NB4 (cell line): ENCODE measurements around the gene TM9SF3.
A peak's percentile ranks its signal among the peaks of the same experiment; 100 is the strongest.

Source experiments
- DNase-seq: peaks from one replicate; pipeline ENCODE4 v3.0.0; 2010; ENCODE audit warnings: low read depth
- H3K4me3 ChIP-seq: one replicate; pipeline ENCODE4 v1.5.1; 2011; ENCODE audit warnings: mild to moderate bottlenecking, low read depth, low read length, moderate library complexity
- CTCF ChIP-seq: IDR thresholded peaks from one replicate; pipeline ENCODE4 v1.5.1; 2012; ENCODE audit warnings: low read depth, low read length
- MAX ChIP-seq: IDR thresholded peaks from 2 replicates; pipeline ENCODE4 v1.6.1; 2011; ENCODE audit warnings: low read depth, low read length
- MYC ChIP-seq: IDR thresholded peaks from 2 replicates; pipeline ENCODE4 v1.6.1; 2011; ENCODE audit warnings: low read depth, low read length
- POLR2A ChIP-seq: IDR thresholded peaks from 2 replicates; pipeline ENCODE4 v1.6.1; 2011; ENCODE audit warnings: mild to moderate bottlenecking; ENCODE audit not compliant: insufficient read length; ENCODE audit errors: extremely low read depth

The TM9SF3 gene

GRCh38 chr10:96516337-96516736 lies 70.5 kb downstream of the TM9SF3 start:
- no peak overlapping the region for H3K4me3 ChIP-seq
- DNase-seq, result no peak
- TF ChIP-seq POLR2A, result peak; percentile 17
- TF ChIP-seq CTCF, result no peak

DNA sequence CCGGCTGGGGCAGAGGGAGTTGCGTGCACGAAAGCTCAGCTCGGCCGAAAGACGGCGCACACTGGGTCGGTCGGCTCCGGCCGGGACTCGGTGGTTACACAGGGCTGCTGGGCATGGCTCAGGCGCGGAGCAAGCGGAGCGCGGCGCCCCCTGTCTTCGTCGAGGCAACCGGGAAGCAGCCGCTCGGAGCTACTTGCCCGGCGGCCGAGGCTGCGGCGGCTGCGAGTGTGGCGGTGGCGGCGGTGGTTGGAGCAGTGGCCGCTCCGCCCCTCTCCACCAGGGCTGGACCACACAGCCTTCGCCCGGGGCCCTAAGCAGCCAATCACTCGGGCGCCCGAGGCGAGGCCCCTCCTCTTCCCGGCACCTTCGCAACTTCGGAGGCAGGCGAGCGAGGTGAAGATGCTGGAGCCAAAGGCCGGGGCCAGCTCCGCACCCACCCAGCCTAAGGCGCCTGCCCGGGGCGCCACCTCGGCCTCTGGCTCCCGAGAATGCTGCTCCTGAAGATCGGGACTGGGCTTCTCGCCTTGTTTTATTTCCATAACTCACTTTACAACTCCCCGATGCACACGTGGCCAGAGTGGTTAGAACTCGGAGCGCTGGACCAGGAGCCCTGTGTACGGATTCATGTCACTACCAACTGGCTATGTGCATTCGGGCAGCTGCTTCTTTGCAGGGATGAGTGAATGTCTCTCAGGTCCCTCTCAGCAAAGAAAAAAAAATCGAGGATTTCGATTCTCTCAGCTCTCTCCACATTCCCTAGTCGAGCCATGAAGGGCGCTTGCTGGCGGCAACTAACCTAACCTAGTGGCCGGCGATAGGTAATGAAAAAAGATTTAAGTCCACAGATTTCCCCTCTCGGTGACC lies 72.9 kb downstream of the TM9SF3 start, which contains the start of gene TLL2:
TSS of gene TLL2 (minus strand) at position 229 of the 864 bp plus-strand sequence. CDS start 241 bp downstream, outside the sequence.
- no peak for TF ChIP-seq MYC
- TF ChIP-seq POLR2A, result no peak
- TF ChIP-seq MAX, result 0 out of 2 replicates have a peak, but pooled peaks have one; percentile 2
- peak; percentile 43 for TF ChIP-seq CTCF
- peak; percentile 92 for DNase-seq
- H3K4me3 ChIP-seq, result peak within 1 kb of the TSS; percentile 33

- TF ChIP-seq MYC (no peak), MAX (no peak), POLR2A (no peak), CTCF (no peak)
- peak overlapping the region; percentile 33 for H3K4me3 ChIP-seq
- no peak for DNase-seq
Observed at GRCh38 chr10:96513305-96513697, 73.5 kb downstream of the TM9SF3 start.

DNA sequence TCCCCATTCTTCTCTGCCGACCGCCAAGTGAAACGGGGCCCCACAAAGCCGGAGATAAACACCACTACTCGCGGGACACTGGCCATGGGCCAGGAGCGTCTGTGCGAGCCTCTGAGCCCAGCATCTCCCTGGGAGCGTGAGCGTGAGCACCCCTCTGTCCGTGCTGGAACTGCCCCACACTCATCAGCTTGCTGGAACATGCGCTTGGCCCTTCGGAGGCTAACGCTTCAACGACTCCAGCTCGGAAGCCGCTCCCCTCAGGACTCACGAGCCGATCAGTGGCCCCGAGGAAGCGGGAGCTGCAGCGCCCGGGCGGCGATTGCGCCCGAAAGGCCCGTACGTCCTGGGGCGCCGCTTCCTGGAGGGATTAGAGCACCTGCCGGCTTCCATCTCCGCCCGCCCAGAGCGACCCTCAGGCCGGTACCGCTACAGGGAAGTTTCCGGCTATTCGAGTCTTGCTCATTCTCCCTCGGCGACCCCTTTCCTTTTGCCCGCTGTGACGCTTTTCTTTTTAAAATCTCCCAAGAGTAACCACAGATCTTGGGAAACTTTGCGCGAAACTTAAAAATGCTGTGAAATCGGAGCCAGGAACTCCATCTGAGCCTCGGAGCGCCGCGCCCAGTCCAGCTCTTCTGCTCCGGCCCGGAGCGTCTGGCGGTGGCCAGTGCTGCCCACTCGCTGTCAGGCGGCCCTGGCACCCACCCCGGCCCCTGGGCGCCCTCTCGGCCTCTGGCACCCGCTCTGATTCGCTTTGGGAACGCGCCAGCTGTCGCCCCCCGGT lies 74.1 kb downstream of the TM9SF3 start:
- peak; percentile 41 for DNase-seq
- peak overlapping the region; percentile 13 for H3K4me3 ChIP-seq
- no peak for TF ChIP-seq POLR2A
- no peak for TF ChIP-seq CTCF
- TF ChIP-seq MAX, result no peak
- TF ChIP-seq MYC, result no peak

GRCh38 chr10:96511044-96511945 lies 75.5 kb downstream of the TM9SF3 start:
- TF ChIP-seq POLR2A, result no peak
- TF ChIP-seq CTCF, result peak; percentile 82
- TF ChIP-seq MAX, result no peak
- TF ChIP-seq MYC, result no peak
- no peak overlapping the region for H3K4me3 ChIP-seq
- peak; percentile 55 for DNase-seq
